GM19023 (cell line): ENCODE measurements around the gene EML5.

Source experiments
- ATAC-seq: cut with Tn5 transposase; IDR thresholded peaks from one replicate; pipeline ENCODE4 v1.9.1; 2021; ENCODE audit warnings: mild to moderate bottlenecking, moderate library complexity; ENCODE audit not compliant: unreplicated experiment

The EML5 gene

GRCh38 chr14:88729159-88729558 lies 63.6 kb downstream of the EML5 start:
- no peak for ATAC-seq

- ATAC-seq: no peak
Measured at GRCh38 chr14:88727057-88727456, 65.7 kb downstream of the EML5 start.

GRCh38 chr14:88710709-88711108 lies 82.0 kb downstream of the EML5 start:
- no peak for ATAC-seq

- ATAC-seq: no peak
Measured at GRCh38 chr14:88707088-88707487, 85.7 kb downstream of the EML5 start.

GRCh38 chr14:88706425-88706824 lies 86.3 kb downstream of the EML5 start:
- ATAC-seq: no peak

GRCh38 chr14:88698651-88699050 lies 94.1 kb downstream of the EML5 start:
- ATAC-seq: no peak

- ATAC-seq: no peak
Measured at GRCh38 chr14:88695870-88696269, 96.9 kb downstream of the EML5 start.

GRCh38 chr14:88688386-88688785 lies 104.4 kb downstream of the EML5 start:
- ATAC-seq: no peak

GRCh38 chr14:88683119-88683518 lies 109.6 kb downstream of the EML5 start:
- ATAC-seq: no peak

- ATAC-seq: no peak
Measured at GRCh38 chr14:88682495-88683114, 110.1 kb downstream of the EML5 start.

- ATAC-seq: no peak
Measured at GRCh38 chr14:88681755-88682494, 110.8 kb downstream of the EML5 start.

GRCh38 chr14:88669346-88669745 lies 123.4 kb downstream of the EML5 start:
- ATAC-seq: no peak

GRCh38 chr14:88668448-88669116 lies 124.2 kb downstream of the EML5 start:
- peak; percentile 44 for ATAC-seq

- ATAC-seq: peak; percentile 79
Measured at GRCh38 chr14:88667555-88668273, 125.0 kb downstream of the EML5 start.

- ATAC-seq: no peak
Measured at GRCh38 chr14:88660056-88660455, 132.7 kb downstream of the EML5 start.

- no peak for ATAC-seq
Measured at GRCh38 chr14:88639221-88639620, 153.5 kb downstream of the EML5 start.

- no peak for ATAC-seq
Measured at GRCh38 chr14:88632512-88632911, 160.2 kb downstream of the EML5 start.

- ATAC-seq: no peak
Measured at GRCh38 chr14:88631091-88631490, 161.7 kb downstream of the EML5 start.

GRCh38 chr14:88630565-88630964 lies 162.2 kb downstream of the EML5 start:
- ATAC-seq: no peak

GRCh38 chr14:88628462-88628861 lies 164.3 kb downstream of the EML5 start:
- ATAC-seq: no peak

- ATAC-seq: no peak
Measured at GRCh38 chr14:88628033-88628432, 164.7 kb downstream of the EML5 start.
